AG04449 (cell line): ENCODE results near the gene SLC4A3.

Source experiments
- CTCF ChIA-PET: fragments of 350-600 bp; formaldehyde crosslinking; extraction: SDS; loops from one replicate; lab custom pipeline; 2021; ENCODE audit warnings: antibody characterized with exemption; lab: Yijun Ruan, JAX
- POLR2A ChIA-PET: fragments of 400-600, 350-600 bp; formaldehyde crosslinking; extraction: SDS; loops from one replicate; lab custom pipeline; 2020; ENCODE audit warnings: antibody characterized with exemption, inconsistent platforms; lab: Yijun Ruan, JAX
- DNase-seq: peaks from one replicate; pipeline ENCODE4 v3.0.0-alpha.2; 2010; ENCODE audit warnings: low read depth, low spot score
- H3K4me3 ChIP-seq: 2 replicates; pipeline ENCODE4 v1.5.1; 2011; ENCODE audit warnings: low read depth, mild to moderate bottlenecking, control low read depth, low read length
- TF ChIP-seq, protein P1 (sequence below): IDR thresholded peaks from one replicate; pipeline ENCODE4 v1.5.1; 2011; ENCODE audit warnings: mild to moderate bottlenecking, moderate library complexity, low read length, control low read depth, inconsistent platforms; ENCODE audit not compliant: insufficient read depth; ENCODE audit errors: missing control alignments

Gene SLC4A3, protein sequence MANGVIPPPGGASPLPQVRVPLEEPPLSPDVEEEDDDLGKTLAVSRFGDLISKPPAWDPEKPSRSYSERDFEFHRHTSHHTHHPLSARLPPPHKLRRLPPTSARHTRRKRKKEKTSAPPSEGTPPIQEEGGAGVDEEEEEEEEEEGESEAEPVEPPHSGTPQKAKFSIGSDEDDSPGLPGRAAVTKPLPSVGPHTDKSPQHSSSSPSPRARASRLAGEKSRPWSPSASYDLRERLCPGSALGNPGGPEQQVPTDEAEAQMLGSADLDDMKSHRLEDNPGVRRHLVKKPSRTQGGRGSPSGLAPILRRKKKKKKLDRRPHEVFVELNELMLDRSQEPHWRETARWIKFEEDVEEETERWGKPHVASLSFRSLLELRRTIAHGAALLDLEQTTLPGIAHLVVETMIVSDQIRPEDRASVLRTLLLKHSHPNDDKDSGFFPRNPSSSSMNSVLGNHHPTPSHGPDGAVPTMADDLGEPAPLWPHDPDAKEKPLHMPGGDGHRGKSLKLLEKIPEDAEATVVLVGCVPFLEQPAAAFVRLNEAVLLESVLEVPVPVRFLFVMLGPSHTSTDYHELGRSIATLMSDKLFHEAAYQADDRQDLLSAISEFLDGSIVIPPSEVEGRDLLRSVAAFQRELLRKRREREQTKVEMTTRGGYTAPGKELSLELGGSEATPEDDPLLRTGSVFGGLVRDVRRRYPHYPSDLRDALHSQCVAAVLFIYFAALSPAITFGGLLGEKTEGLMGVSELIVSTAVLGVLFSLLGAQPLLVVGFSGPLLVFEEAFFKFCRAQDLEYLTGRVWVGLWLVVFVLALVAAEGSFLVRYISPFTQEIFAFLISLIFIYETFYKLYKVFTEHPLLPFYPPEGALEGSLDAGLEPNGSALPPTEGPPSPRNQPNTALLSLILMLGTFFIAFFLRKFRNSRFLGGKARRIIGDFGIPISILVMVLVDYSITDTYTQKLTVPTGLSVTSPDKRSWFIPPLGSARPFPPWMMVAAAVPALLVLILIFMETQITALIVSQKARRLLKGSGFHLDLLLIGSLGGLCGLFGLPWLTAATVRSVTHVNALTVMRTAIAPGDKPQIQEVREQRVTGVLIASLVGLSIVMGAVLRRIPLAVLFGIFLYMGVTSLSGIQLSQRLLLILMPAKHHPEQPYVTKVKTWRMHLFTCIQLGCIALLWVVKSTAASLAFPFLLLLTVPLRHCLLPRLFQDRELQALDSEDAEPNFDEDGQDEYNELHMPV

DNA sequence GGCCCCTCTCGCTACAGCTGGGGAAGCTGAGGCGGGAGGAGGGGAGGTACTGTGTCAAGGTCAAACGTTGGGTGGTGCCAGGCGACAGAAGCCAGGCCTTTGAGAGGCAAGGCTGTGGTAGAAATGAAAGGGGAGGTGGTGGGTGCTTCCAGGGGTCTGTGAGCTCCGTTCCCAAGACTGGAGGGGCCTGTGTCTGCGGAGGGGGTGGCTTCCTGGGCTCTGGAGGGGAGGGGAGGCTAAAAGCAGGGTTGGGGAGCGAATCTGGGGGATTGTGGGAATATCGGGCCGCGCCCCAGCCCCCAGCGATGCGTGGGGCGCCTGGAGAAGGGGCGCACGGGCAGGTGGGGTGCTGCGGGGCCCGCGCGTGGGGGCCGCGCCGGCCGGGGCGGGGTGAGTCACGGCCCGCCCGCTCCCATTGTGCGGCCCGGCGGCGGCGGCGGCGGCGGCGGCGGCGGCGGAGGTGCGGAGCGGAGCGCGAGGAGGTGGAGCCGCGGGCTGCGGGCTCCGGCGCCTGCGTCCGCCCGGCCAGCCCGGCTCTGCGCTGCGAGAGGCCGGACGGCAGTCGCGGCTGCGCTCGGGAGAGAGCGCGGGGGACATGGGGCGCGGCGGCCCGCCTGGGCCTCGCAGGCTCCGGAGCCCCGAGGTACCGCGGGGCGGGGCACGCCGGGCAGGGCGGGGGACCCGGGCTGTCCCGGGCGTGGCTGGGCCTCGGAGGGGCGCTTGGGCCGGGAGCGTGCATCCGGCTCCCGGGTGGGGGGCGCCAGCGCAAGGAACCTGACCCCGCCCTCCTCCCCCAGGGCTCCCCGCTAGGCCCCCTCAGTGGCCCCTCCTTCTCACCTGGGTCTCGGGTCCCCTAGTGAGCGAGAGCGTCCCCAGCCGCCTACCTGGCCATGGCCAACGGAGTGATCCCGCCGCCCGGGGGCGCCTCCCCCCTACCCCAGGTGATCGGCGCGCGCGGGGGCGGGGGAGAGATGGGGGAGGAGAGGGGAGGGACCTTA is at the start of gene SLC4A3:
TSS of gene SLC4A3 (plus strand) at position 528 of the 998 bp plus-strand sequence. CDS start at position 891, 363 bp downstream.
- POLR2A ChIA-PET, result interaction anchor here (0.8 kb wide), 1 partner anchor 11 kb away, joined by 3 read pairs; no protein-coding TSS in a partner anchor
- CTCF ChIA-PET, result interaction anchor here (0.9 to 8.0 kb wide), 8 partner anchors 8 to 97 kb away, joined by 3 to 65 read pairs (median 5); no protein-coding TSS in a partner anchor
- TF ChIP-seq, protein P1, sequence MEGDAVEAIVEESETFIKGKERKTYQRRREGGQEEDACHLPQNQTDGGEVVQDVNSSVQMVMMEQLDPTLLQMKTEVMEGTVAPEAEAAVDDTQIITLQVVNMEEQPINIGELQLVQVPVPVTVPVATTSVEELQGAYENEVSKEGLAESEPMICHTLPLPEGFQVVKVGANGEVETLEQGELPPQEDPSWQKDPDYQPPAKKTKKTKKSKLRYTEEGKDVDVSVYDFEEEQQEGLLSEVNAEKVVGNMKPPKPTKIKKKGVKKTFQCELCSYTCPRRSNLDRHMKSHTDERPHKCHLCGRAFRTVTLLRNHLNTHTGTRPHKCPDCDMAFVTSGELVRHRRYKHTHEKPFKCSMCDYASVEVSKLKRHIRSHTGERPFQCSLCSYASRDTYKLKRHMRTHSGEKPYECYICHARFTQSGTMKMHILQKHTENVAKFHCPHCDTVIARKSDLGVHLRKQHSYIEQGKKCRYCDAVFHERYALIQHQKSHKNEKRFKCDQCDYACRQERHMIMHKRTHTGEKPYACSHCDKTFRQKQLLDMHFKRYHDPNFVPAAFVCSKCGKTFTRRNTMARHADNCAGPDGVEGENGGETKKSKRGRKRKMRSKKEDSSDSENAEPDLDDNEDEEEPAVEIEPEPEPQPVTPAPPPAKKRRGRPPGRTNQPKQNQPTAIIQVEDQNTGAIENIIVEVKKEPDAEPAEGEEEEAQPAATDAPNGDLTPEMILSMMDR, result peak; percentile 11
- peak within 1 kb of the TSS; percentile 60 for H3K4me3 ChIP-seq
- no peak for DNase-seq

- DNase-seq, result no peak
- H3K4me3 ChIP-seq, result no peak overlapping the region
- ChIA-PET CTCF (interaction anchor here (1.2 kb wide), 1 partner anchor 18 kb away, joined by 3 read pairs; no protein-coding TSS in a partner anchor), POLR2A (no interaction called here)
- TF ChIP-seq, protein P1, result no peak
Measured at GRCh38 chr2:219578811-219579613, 48.4 kb upstream of the SLC4A3 start.

- no peak overlapping the region for H3K4me3 ChIP-seq
- POLR2A ChIA-PET, result no interaction called here
- CTCF ChIA-PET, result no interaction called here
- DNase-seq, result no peak
- TF ChIP-seq, protein P1, result no peak
Measured at GRCh38 chr2:219581346-219581745, 46.1 kb upstream of the SLC4A3 start.

- TF ChIP-seq, protein P1, result no peak
- ChIA-PET CTCF (interaction anchor here (0.6 to 1.9 kb wide), 3 partner anchors 61 to 99 kb away, joined by 3 to 7 read pairs (median 3); no protein-coding TSS in a partner anchor), POLR2A (no interaction called here)
- no peak overlapping the region for H3K4me3 ChIP-seq
- no peak for DNase-seq
Measured at GRCh38 chr2:219591091-219591490, 36.3 kb upstream of the SLC4A3 start.
